HG03558 (cell line): ENCODE results near the gene PAK5.

Experiments
- ATAC-seq: cut with Tn5 transposase; IDR thresholded peaks from one replicate; pipeline ENCODE4 v1.9.1; 2021; ENCODE audit warnings: moderate number of reproducible peaks; ENCODE audit not compliant: unreplicated experiment; ENCODE audit errors: extremely low read depth

Gene PAK5

GRCh38 chr20:9550283-9550682, 288.6 kb downstream of the PAK5 start:
- no peak for ATAC-seq

GRCh38 chr20:9543214-9543613, 295.7 kb downstream of the PAK5 start:
- ATAC-seq = no peak

- no peak for ATAC-seq
These were observed 303.4 kb downstream of the PAK5 start for GRCh38 chr20:9535449-9535848.

GRCh38 chr20:9534025-9534424, 304.9 kb downstream of the PAK5 start:
- ATAC-seq = no peak

GRCh38 chr20:9532069-9532838, 306.6 kb downstream of the PAK5 start:
- ATAC-seq = no peak

GRCh38 chr20:9531581-9531980, 307.3 kb downstream of the PAK5 start:
- no peak for ATAC-seq

GRCh38 chr20:9523636-9524035, 315.2 kb downstream of the PAK5 start:
- no peak for ATAC-seq

GRCh38 chr20:9520086-9520485, 318.8 kb downstream of the PAK5 start:
- no peak for ATAC-seq

- ATAC-seq = no peak
These were observed 320.2 kb downstream of the PAK5 start for GRCh38 chr20:9518576-9519175.

GRCh38 chr20:9517297-9518162, 321.3 kb downstream of the PAK5 start:
- no peak for ATAC-seq

GRCh38 chr20:9516234-9516871, 322.5 kb downstream of the PAK5 start:
- no peak for ATAC-seq

GRCh38 chr20:9515741-9516233, 323.1 kb downstream of the PAK5 start:
- no peak for ATAC-seq

GRCh38 chr20:9515214-9515585, 323.7 kb downstream of the PAK5 start:
- ATAC-seq = no peak

GRCh38 chr20:9514461-9515213, 324.2 kb downstream of the PAK5 start, which contains the start of gene LAMP5:
LAMP5 (plus strand) TSS chr20:9514590; CDS start chr20:9514853, 263 bp downstream.
- no peak for ATAC-seq

GRCh38 chr20:9514072-9514460, 324.8 kb downstream of the PAK5 start:
- ATAC-seq = no peak

GRCh38 chr20:9510911-9511310, 328.0 kb downstream of the PAK5 start:
- no peak for ATAC-seq

- no peak for ATAC-seq
These were observed 329.6 kb downstream of the PAK5 start for GRCh38 chr20:9509246-9509645.

- no peak for ATAC-seq
These were observed 330.1 kb downstream of the PAK5 start for GRCh38 chr20:9508696-9509178.

- ATAC-seq = no peak
These were observed 330.6 kb downstream of the PAK5 start for GRCh38 chr20:9508240-9508661.
